OCI-M2 (cell line): Measurements from ENCODE around the gene ST8SIA1.
"Not testable (repeated sequence)": the region's sequence is repeated elsewhere in the genome, so short reads cannot be mapped to it uniquely, and the experiment has no call there.

Source experiments
- DNase-seq: peaks from one replicate; lab custom pipeline; 2025; ENCODE audit not compliant: unreplicated experiment; lab: John Stamatoyannopoulos, UW

Gene ST8SIA1, protein sequence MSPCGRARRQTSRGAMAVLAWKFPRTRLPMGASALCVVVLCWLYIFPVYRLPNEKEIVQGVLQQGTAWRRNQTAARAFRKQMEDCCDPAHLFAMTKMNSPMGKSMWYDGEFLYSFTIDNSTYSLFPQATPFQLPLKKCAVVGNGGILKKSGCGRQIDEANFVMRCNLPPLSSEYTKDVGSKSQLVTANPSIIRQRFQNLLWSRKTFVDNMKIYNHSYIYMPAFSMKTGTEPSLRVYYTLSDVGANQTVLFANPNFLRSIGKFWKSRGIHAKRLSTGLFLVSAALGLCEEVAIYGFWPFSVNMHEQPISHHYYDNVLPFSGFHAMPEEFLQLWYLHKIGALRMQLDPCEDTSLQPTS

DNA sequence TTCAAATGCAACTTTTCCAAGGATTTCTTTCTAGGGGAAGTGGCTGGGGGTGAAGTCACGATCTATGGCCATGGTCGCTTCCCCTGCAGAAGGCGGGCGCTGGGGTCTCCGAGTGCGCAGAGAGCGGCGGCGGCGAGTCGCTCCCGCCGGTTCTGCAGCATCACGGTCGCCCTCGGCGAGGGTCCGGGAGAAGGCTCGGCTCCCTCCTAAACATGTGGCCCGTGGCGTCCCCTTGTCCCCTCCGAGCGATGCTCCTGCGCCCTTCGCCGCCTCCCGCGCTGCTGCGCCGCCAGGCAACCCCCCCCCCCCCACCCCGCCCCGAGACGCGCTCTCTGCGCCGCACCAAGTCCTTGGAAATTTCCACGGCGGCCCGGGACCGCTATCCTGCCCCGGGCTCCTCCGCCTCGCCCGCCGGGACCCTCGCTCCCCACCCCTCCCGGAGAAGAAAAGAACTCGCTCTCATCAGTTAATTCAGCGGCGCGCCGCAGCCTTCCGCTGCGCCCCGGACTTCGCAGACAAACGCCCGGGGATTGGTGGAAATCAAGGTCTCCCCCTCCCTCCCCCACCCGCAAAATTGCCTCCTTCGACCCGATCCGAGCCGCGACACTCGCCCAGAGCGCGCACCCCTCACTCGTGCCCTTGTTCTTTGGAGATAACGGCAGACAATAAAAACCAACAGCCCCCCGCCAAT lies at the start of gene ST8SIA1:
Gene ST8SIA1, minus strand, starts transcription at position 298 of the 691 bp plus-strand sequence. CDS start 475 bp downstream, outside the sequence.
- no peak for DNase-seq

DNA sequence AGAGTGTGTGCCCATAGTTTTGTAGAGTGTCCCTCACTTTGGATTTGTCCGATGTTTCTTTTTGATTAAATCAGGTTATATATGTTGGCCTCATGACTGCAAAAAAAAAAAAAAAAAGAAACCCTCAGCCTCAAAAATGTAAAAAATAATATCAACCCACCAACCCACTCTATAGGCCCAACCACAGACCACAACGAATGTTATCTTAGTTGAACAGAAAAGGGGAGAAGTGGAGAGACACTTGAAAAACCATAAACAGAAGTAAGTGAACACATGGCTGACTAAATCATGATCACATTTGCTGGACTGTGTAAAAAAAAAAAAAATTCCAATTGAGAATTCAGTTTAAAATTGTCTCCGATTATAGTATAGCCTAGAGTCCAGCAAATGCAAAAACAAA lies 45.5 kb upstream of the ST8SIA1 start:
- no peak for DNase-seq

DNA sequence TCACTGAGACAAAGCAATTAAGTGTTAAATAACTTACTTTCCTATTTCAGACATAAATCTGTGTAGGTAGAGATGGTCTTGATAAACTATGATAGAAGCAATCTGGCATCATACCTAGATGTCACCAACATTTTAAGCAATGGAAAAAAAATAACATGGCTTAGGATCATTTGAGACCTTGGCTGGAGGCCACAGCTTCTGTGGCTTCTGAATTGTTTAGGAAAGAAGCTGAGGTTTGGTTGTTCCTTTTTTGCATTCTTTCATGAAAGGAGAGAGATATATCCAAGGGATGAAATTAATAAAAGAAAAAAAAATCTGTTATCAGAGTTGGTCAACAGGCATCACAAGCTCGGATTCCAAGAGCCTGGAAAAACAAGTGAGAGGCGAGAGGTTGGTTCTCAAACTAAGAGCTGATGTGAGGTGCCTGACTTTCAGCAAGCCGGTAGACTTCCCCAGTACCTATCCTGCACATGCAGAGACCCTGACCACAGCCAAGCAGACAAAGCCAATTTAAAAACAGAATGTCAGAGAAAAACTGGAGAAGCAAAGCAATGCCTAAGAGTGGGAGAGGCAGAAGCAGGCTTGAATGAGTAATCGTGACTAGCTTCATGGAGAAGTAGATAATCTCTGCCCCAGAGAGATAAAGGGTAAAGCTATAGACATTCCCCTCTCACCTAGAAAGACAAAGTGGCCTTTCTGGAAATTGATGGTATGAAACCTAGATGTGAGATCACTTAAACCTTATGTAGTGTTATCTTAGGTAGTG lies 43.4 kb upstream of the ST8SIA1 start:
- no peak for DNase-seq

DNA sequence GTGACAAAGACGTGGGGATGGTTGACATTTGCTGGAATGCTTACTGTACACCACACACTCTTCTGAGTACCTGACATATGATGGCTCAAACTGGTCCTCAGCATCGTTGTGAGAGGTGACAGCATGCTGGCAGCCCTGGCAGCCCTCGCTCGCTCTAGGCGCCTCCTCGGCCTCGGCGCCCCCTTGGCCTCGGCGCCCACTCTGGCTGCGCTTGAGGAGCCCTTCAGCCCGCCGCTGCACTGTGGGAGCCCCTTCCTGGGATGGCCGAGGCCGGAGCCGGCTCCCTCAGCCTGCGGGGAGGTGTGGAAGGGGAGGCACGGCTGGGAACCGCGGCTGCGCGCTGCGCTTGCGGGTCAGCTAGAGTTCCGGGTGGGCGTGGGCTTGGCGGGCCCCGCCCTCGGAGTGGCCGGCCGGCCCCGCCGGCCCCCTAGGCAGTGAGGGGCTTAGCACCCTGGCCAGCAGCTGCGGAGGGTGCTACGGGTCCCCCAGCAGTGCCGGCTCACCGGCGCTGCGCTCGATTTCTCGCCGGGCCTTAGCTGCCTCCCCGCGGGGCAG lies 42.2 kb upstream of the ST8SIA1 start:
- not testable (repeated sequence) for DNase-seq

DNA sequence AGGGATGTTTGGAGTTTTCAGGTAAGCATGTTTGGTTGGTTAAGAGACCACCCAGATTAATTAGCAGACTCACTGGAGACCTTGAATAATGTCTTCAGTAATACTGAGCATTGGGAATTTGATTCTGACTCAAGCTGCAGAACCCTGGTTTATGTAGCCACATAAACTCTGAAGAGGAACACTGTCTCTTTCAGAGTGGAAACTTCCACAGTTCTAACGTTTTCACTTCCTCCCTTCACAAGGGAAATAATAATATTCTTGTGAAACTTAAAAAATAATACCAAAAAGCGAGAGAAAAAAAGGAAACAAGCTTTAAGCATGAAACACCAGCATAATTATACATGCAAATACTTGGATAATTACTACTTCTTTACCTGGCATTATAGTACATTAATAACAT lies 40.0 kb upstream of the ST8SIA1 start:
- no peak for DNase-seq

DNA sequence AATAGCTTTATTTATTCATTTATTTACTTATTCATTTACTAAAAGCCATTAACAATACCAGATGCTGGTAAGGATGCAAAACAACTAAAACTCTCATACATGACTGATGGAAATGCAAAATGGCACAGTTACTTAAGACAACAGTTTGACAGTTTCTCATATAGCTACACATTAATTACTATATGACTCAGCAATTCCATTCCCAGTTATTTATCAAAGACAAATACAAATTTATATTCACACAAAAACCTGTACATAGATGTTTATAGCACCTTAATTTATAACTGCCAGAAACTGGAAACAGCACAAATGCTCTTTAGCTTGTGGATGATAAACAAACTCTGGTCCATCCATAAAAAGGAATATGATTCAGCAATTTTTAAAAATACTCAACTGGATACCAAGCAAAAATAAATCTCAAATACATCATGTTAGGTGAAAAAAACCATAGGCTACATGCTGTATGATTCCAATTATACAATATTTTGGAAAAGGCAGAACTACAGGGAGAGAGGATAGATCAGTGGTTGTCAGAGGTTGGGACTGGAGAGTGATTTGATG lies 37.9 kb upstream of the ST8SIA1 start:
- no peak for DNase-seq

DNA sequence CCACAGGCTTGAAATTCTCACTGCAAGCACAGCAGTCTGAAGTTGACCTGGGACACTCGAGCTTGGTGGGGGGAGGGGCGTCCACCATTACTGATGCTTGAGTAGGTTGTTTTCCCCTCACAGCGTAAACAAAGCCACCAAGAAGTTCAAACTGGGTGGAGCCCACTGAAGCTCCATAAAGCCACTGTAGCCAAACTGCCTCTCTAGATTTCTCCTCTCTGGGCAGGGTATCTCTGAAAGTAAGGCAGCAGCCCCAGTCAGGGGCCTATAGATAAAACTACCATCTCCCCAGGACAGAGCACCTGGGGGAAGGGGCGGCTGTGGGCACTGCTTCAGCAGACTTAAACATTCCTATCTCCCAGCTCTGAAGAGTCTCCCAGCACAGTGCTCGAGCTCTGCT lies 31.7 kb upstream of the ST8SIA1 start:
- DNase-seq: no peak

DNA sequence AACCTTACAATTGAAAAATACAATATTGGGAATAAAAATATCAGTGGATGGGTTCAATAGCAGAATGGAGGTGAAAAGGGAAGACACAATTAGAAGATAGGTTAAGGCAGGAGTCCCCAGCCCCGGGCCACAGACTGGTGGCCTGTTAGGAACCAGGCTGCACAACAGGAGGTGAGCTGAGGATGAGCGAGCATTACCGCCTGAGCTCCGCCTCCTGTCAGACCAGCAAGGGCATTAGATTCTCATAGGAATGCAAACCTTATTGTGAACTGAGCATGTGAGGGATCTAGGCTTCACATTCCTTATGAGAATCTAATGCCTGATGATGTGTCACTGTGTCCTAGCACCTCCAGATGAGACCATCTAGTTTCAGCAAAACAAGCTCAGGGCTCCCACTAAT lies 27.3 kb upstream of the ST8SIA1 start:
- no peak for DNase-seq

DNA sequence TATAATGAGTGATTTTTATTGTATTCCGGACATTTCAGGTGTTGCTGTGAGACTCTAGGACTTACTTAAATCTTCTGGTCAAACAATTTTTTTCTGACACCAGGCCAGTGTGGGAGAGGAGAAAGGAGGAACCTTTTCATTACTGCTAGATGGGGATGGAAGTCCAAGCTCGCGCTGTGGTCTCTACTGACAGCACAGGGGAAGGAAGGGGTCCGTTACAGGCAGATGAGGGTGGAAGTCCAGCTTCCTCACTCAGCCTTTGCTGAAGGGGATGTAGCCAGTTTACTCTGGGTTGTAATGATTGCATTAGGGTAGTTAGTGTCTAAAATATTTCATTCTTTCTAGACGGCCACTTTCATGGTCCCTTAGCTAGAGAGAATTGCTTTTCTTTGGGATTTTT lies 26.3 kb upstream of the ST8SIA1 start:
- no peak for DNase-seq

DNA sequence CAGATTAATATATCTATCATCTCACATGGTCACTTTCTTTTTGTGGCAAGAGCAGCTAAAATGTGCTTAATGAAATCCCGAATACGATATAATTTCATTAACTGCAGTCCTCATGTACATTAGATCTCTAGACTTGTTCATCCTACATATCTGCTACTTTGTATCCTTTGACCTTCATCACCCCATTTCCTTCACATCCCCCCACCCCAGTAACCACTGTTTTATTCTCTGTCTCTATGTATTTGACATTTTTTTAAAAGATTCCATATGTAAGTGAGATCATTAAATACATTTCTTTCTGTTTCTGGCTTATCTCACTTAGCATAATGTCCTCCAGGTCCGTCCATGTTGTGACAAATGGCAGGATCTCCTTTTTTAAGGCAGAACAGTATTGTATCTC lies 23.0 kb upstream of the ST8SIA1 start:
- no peak for DNase-seq

DNA sequence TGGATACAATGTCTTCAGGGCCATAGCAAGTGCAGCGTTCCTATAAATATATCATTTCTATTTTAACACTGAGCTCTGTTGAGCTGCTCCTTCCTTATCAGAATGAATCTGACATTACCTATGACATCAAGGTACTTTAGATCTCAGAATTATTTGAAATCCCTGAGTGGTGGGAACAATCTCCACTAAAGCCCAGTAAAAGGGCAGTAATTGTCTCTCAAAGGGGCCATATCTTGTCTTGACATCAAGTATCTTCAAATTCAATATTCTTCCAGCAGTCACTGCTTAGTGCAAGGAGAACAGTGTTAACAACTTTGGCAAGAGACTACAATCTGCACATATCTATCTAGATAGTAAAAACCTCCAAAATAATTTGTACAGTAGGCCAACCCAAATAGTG lies 21.7 kb upstream of the ST8SIA1 start:
- DNase-seq: no peak

DNA sequence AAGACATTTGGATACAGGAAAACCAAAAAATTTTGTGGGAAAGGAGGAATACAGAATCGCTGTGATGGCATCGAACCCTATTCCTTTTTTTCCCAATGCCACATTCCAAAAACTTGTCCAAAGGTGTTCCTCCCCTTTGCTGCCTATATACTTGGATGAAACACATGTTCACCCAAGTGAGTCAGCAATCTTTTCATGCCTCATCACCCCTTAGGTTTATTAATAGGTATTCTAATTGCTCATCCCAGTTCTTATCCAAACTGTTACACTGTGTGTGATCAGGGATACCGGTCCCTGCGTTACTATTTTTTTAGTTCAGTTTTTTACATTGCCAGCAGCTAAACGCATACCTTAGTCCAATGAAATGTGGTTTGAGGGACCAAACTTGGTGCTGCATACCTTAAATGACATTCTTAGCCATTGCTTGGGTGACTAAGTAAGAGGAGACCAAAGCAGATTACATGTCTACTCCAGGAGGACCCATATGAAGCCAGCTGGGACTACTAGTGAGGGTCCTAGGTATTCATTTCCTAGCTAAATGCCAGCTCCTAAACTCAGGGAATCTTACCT lies 20.6 kb upstream of the ST8SIA1 start:
- DNase-seq: no peak

DNA sequence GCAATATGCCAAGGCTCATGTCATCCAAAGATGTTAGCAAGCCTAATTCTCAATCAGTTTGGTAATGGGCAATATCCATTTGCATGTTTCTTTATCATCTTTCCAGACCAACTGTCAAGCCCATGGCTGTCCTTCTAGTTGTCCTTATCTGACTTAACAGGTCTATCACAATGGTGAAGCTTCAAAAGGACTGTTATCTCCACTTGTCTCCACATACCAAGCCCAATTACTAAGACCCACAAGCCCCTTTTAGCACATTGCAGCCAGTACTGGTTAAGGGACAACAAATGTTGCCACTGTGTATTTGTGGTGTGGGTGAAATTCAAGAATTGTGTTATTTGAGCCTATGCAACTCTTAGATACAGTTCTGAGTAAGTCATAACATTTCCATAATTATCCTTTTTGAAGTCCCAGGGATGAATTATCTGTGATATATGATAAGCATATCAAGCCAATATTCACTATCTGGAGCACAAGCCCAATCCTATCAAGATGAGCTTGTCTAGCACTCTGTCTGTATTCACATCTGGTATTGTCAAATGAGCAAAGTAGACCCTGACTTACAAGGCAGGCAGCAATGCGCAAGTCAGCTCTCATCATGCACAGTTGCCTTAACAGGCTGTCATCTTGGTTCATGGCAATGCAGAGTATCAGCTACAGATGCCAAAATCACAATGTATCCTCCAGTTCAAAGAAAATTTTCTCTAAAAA lies 19.3 kb upstream of the ST8SIA1 start:
- no peak for DNase-seq

DNA sequence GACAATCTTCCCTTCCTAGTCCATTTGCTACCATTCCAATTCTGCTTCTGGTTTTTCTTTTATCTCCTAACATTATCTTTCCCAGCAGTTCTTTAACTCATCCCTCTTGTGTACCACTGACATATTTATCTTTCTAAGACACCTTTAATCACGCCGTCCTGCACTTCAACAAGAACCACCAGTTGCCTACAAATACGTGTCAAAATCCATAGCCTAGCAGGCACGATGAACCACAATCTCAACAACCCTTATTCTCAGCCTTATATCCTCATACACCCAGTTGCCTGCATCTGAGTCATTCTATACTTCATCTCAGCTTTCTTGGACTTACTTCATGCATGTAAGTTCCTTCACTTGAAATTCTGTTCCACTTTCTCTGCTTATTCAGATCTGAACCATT lies 16.4 kb upstream of the ST8SIA1 start:
- no peak for DNase-seq

DNA sequence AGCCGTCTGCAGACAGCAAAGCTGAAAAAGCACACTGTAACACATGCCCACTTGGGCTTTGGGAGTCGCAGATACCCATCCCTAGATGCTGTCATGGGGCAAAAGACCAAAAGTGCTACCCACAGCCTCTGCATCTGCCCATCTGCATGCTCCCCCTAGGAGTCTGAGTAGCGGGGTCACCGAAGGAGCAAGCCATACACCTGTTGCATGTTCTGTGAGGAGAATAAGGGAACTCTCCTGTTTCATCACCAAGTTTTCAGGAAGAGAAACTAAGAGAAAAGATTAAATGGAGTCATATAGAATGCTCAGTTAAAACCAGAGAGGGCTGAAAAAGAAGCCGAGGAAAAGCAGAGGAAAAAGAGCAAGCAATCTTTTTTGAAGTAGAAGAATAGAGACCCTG lies 13.7 kb upstream of the ST8SIA1 start:
- DNase-seq: no peak

DNA sequence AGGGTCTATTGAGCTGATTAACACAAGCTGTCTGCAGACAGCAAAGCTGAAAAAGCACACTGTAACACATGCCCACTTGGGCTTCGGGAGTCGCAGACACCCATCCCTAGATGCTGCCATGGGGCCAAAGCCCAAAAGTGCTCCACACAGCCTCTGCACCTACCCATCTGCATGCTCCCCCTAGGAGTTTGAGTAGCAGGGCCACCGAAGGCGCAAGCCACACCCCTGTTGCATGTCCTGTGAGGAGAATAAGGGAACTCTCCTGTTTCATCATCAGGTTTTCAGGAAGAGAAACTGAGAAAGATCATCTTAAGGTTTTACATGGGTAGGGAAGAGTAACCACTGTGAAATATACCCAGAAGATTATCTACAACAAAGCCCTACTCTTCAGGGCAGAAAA lies 5.6 kb upstream of the ST8SIA1 start:
- no peak for DNase-seq

DNA sequence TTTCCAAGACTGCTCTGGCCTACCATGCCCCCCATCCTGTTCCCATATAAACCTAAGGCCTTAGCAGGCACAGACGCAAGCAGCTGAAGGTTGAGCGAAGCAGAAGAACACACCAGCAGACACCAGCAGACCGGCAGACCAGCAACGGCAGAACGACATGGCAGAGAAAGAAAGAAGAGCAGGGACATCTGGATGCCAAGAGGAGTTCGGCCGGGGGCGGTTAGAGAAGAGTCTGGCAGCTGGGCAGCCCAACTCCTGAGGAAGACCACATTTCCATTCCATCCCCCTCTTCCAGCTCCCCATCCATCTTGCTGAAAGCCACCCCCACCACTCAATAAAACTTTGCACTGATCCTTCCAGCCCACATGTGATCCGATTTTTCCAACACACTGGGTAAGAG lies 5.2 kb upstream of the ST8SIA1 start:
- no peak for DNase-seq

DNA sequence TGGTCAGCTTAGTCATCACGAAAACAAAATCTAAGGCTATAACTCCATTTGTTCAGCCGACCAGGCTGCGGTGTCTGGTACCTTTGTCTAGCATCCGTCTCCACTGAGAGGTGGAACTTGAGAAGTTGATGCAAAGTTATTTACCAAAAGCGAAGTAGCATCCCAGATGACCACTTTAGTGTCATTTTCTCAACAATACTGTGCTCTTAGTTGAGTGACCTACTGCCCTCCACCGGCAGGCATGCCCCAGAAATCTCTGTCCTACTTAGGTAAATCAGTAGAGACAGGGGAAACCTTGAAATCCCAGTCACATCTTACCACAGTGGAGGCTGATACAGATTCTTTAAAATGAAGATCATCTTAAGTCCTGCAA lies 1.3 kb upstream of the ST8SIA1 start:
- no peak for DNase-seq

DNA sequence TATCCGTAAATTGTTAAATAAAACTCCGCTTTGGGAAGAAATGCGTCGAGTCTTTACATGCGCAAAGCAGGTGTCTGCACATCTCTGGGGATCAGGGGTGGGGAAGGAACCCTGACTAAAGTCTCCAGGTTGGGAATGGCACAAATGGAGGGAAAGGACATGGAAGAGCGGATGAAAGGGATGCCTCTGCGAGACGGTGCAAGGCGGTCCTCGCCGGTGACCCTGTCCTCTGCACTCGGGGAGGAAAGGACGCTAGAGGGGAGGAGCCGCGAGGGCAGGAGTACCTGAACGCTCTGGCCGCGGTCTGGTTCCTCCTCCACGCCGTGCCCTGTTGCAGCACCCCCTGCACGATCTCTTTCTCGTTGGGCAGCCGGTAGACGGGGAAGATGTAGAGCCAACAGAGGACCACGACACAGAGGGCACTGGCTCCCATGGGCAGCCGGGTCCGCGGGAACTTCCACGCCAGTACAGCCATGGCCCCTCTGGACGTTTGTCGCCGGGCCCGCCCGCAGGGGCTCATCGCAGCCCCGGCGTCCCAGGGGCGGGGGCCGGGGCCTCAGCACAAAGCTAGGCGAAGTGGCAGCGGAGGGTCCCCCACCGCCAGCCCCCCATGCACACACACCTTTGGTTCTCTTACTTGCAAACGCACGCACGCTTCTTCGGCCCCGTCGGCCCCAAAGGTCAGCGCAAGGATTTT lies 646 bp downstream of the ST8SIA1 start:
- DNase-seq: no peak

DNA sequence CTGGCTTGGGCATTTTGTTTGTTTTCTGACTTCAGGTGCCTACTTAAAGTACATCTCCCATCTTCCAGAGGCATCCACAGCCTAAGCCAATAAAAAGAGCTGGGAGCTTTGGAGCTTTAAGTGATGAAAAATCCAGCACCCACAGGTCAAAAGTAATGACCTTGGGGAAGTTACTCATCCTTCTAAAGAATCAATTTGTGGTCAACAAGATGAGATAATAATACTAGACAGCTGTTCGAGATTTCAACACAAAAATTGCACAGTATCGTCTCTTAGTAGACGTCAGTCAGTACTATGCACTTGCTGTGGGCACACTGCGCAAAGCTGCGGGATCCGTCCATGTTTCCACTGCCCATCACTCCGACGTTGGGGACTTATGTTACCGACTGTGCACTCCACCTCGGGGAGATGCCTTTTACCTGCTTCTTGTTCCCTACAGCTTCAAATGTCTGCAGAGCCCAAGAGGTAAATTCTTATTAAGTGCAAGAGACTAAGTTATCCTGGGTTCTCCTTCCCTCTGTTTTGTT lies 1.3 kb downstream of the ST8SIA1 start:
- DNase-seq: no peak
